WTC11 (cell line): ENCODE measurements around the gene CAPN2.

Experiments
- CTCF ChIP-seq: fragments of 200-600 bp; IDR thresholded peaks from 2 replicates; pipeline ENCODE4 v1.8.0; 2022; ENCODE audit warnings: antibody characterized with exemption
- E2F1 ChIP-seq: sonication (generic); formaldehyde crosslinking; IDR thresholded peaks from 2 replicates; pipeline ENCODE4 v1.8.0; 2022; ENCODE audit warnings: mild to moderate bottlenecking, missing genetic modification reagents
- E2F4 ChIP-seq: sonication (generic); formaldehyde crosslinking; IDR thresholded peaks from 2 replicates; pipeline ENCODE4 v1.8.1; 2022; ENCODE audit warnings: low read depth, mild to moderate bottlenecking, moderate library complexity, missing genetic modification reagents, borderline replicate concordance
- ELF4 ChIP-seq: sonication (generic); formaldehyde crosslinking; IDR thresholded peaks from 2 replicates; pipeline ENCODE4 v1.8.1; 2022; ENCODE audit warnings: low read depth, mild to moderate bottlenecking, moderate library complexity, missing genetic modification reagents
- FOXJ3 ChIP-seq: sonication (generic); formaldehyde crosslinking; IDR thresholded peaks from 2 replicates; pipeline ENCODE4 v1.9.0; 2021; ENCODE audit warnings: missing genetic modification reagents, mild to moderate bottlenecking, borderline replicate concordance
- IRF2 ChIP-seq: sonication (generic); formaldehyde crosslinking; IDR thresholded peaks from 2 replicates; pipeline ENCODE4 v1.8.0; 2022; ENCODE audit warnings: low read depth, missing genetic modification reagents, borderline replicate concordance
- MAX ChIP-seq: sonication (generic); formaldehyde crosslinking; IDR thresholded peaks from 2 replicates; pipeline ENCODE4 v1.8.0; 2022; ENCODE audit warnings: mild to moderate bottlenecking, missing genetic modification reagents
- NFE2L1 ChIP-seq: sonication (generic); formaldehyde crosslinking; IDR thresholded peaks from 2 replicates; pipeline ENCODE4 v1.8.1; 2023; ENCODE audit warnings: missing genetic modification reagents
- NR2C2 ChIP-seq: sonication (generic); formaldehyde crosslinking; IDR thresholded peaks from 2 replicates; pipeline ENCODE4 v1.8.0; 2022; ENCODE audit warnings: mild to moderate bottlenecking, missing genetic modification reagents
- SP1 ChIP-seq: sonication (generic); formaldehyde crosslinking; conservative IDR thresholded peaks from 2 replicates; pipeline ENCODE4 v1.8.1; 2022; ENCODE audit warnings: missing genetic modification reagents
- ZNF121 ChIP-seq: sonication (generic); formaldehyde crosslinking; IDR thresholded peaks from 2 replicates; pipeline ENCODE4 v1.8.0; 2023; ENCODE audit warnings: missing genetic modification reagents
- ZNF138 ChIP-seq: sonication (generic); formaldehyde crosslinking; conservative IDR thresholded peaks from 2 replicates; pipeline ENCODE4 v1.8.1; 2022; ENCODE audit warnings: mild to moderate bottlenecking, moderate library complexity, missing genetic modification reagents
- ZNF281 ChIP-seq: sonication (generic); formaldehyde crosslinking; IDR thresholded peaks from 2 replicates; pipeline ENCODE4 v1.8.0; 2023; ENCODE audit warnings: mild to moderate bottlenecking, missing genetic modification reagents

GRCh38 chr1:223775711-223776074 is 63.4 kb downstream of the CAPN2 start:
- TF ChIP-seq CTCF (no peak), ELF4 (CRISPR knock-in tag) (no peak), E2F1 (CRISPR knock-in tag) (no peak), ZNF281 (CRISPR knock-in tag) (no peak), NR2C2 (CRISPR knock-in tag) (no peak), ZNF121 (CRISPR knock-in tag) (no peak), E2F4 (CRISPR knock-in tag) (no peak), IRF2 (no peak), ZNF138 (CRISPR knock-in tag) (no peak), FOXJ3 (CRISPR knock-in tag) (no peak), MAX (CRISPR knock-in tag) (no peak), SP1 (CRISPR knock-in tag) (no peak), NFE2L1 (CRISPR knock-in tag) (no peak)
